SK-N-SH (cell line): ENCODE measurements around the gene CTBP1. TPM values are rescaled to one million over a fixed set of nuclear protein-coding genes. Genes with fewer than 3 reads are reported as not detected.

Source experiments
- CTCF ChIA-PET: fragments of 300-600, 350-600 bp; formaldehyde crosslinking; extraction: SDS; loops from one replicate; lab custom pipeline; 2021; lab: Yijun Ruan, JAX
- POLR2A ChIA-PET: fragments of 350-600 bp; sonication (Branson Sonifier 250); formaldehyde crosslinking; extraction: SDS; loops from one replicate; lab custom pipeline; 2020; ENCODE audit warnings: antibody characterized with exemption, inconsistent platforms; lab: Yijun Ruan, JAX
- DNase-seq: peaks from one replicate; pipeline ENCODE4 v3.0.0; 2012
- H2AFZ ChIP-seq: fragments of 200-600 bp; sonication (generic); 2 replicates; pipeline ENCODE4 v1.8.1; 2016; ENCODE audit warnings: antibody characterized with exemption, mild to moderate bottlenecking, low read depth
- H3F3A ChIP-seq: fragments of 200-600 bp; sonication (generic); replicated peaks from 2 replicates; pipeline ENCODE3; 2016; ENCODE audit warnings: antibody characterized with exemption, mild to moderate bottlenecking; ENCODE audit not compliant: insufficient read depth
- H3K27ac ChIP-seq, 2 experiments: fragments of 200-500 bp in 1 of 2; fragments of 200-600 bp in 1 of 2; sonication (Bioruptor generic) in 1 of 2; sonication (generic), shearing (Covaris generic) in 1 of 2; 2 replicates each; pipeline versions ENCODE4 v1.5.1 to v1.6.1; 2014 to 2016; ENCODE audit warnings: low read depth in 2 of 2, inconsistent platforms in 1 of 2, low read length in 1 of 2, mild to moderate bottlenecking in 1 of 2, mixed read lengths in 1 of 2
- H3K27me3 ChIP-seq: fragments of 200-600 bp; sonication (generic), shearing (Covaris generic); 2 replicates; pipeline ENCODE4 v1.6.1; 2016; ENCODE audit warnings: mixed run types; ENCODE audit not compliant: insufficient read depth
- H3K36me3 ChIP-seq, 2 experiments: fragments of 200-500 bp in 1 of 2; fragments of 200-600 bp in 1 of 2; sonication (Bioruptor generic) in 1 of 2; sonication (generic) in 1 of 2; replicated peaks in 1 of 2; 2 replicates each; pipeline versions ENCODE3 to v1.5.1; 2014 to 2016; ENCODE audit warnings: low read length in 1 of 2, mild to moderate bottlenecking in 1 of 2; ENCODE audit not compliant: insufficient read depth in 2 of 2, control insufficient read depth in 1 of 2
- H3K4me1 ChIP-seq, 2 experiments: fragments of 200-500 bp in 1 of 2; fragments of 200-600 bp in 1 of 2; sonication (Bioruptor generic) in 1 of 2; sonication (generic), shearing (Covaris generic) in 1 of 2; 2 replicates each; pipeline versions ENCODE4 v1.5.1 to v1.6.1; 2014 to 2016; ENCODE audit warnings: low read depth in 1 of 2, low read length in 1 of 2, mixed run types in 1 of 2; ENCODE audit not compliant: insufficient read depth in 2 of 2, control insufficient read depth in 1 of 2
- H3K4me2 ChIP-seq: fragments of 200-600 bp; sonication (generic), shearing (Covaris generic); 2 replicates; pipeline ENCODE4 v1.6.1; 2017; ENCODE audit warnings: mixed run types
- H3K4me3 ChIP-seq, 2 experiments: fragments of 200-500 bp in 1 of 2; fragments of 200-600 bp in 1 of 2; sonication (Bioruptor generic) in 1 of 2; sonication (generic), shearing (Covaris generic) in 1 of 2; 2 replicates each; pipeline versions ENCODE4 v1.5.1 to v1.8.1; 2014 to 2016; ENCODE audit warnings: low read depth in 2 of 2, inconsistent platforms in 1 of 2, low read length in 1 of 2, mild to moderate bottlenecking in 1 of 2, mixed read lengths in 1 of 2, moderate library complexity in 1 of 2
- H3K79me2 ChIP-seq: fragments of 200-600 bp; sonication (generic); 2 replicates; pipeline ENCODE4 v1.8.1; 2017; ENCODE audit warnings: mild to moderate bottlenecking; ENCODE audit not compliant: insufficient read depth
- H3K9ac ChIP-seq: fragments of 200-600 bp; sonication (generic); 2 replicates; pipeline ENCODE4 v1.6.1; 2017; ENCODE audit warnings: mixed run types
- H3K9me2 ChIP-seq: fragments of 200-600 bp; sonication (generic); 2 replicates; pipeline ENCODE4 v1.6.1; 2017; ENCODE audit warnings: mixed run types
- H3K9me3 ChIP-seq: fragments of 200-600 bp; sonication (generic); 2 replicates; pipeline ENCODE4 v1.6.1; 2017; ENCODE audit warnings: mixed run types, mild to moderate bottlenecking, moderate library complexity
- H4K20me1 ChIP-seq: fragments of 200-600 bp; sonication (generic); 2 replicates; pipeline ENCODE4 v1.6.1; 2017; ENCODE audit warnings: mild to moderate bottlenecking, mixed run types; ENCODE audit not compliant: insufficient read depth
- CHD2 ChIP-seq: fragments of 150-350 bp; IDR thresholded peaks from 2 replicates; pipeline ENCODE4 v1.6.1; 2018; ENCODE audit warnings: low read length; ENCODE audit not compliant: partially characterized antibody
- CTCF ChIP-seq: fragments of 200-600 bp; sonication (generic); IDR thresholded peaks from 2 replicates; pipeline ENCODE4 v1.6.1; 2017; ENCODE audit warnings: antibody characterized with exemption, mild to moderate bottlenecking, moderate library complexity
- EP300 ChIP-seq, 2 experiments: IDR thresholded peaks; 2 replicates each; pipeline versions ENCODE4 v1.4.0 to v1.6.1; 2012; ENCODE audit warnings: borderline replicate concordance in 1 of 2, low read depth in 1 of 2, low read length in 1 of 2
- EZH2phosphoT487 ChIP-seq: fragments of 200-600 bp; sonication (generic); IDR thresholded peaks from 2 replicates; pipeline ENCODE4 v1.6.1; 2017; ENCODE audit warnings: low read depth, mixed run types, mild to moderate bottlenecking, antibody characterized with exemption, moderate library complexity, borderline replicate concordance
- GATA2 ChIP-seq: sonication (generic); formaldehyde crosslinking; IDR thresholded peaks from 2 replicates; pipeline ENCODE4 v1.5.0; 2020; ENCODE audit warnings: mild to moderate bottlenecking, missing genetic modification reagents
- JUND ChIP-seq: IDR thresholded peaks from 2 replicates; pipeline ENCODE4 v1.4.0; 2012
- MAX ChIP-seq: IDR thresholded peaks from 2 replicates; pipeline ENCODE4 v1.4.0; 2012; ENCODE audit warnings: low read depth
- MEF2A ChIP-seq: IDR thresholded peaks from 2 replicates; pipeline ENCODE4 v1.4.0; 2012; ENCODE audit warnings: low read depth, borderline replicate concordance
- MXI1 ChIP-seq: IDR thresholded peaks from 2 replicates; pipeline ENCODE4 v1.6.1; 2012; ENCODE audit warnings: mild to moderate bottlenecking, low read depth, low read length, improper control_type of control experiment
- NFIC ChIP-seq: IDR thresholded peaks from 2 replicates; pipeline ENCODE4 v1.4.0; 2012; ENCODE audit warnings: borderline replicate concordance
- NRF1 ChIP-seq: IDR thresholded peaks from 2 replicates; pipeline ENCODE4 v1.6.1; 2012; ENCODE audit warnings: low read depth, mild to moderate bottlenecking, low read length
- RAD21 ChIP-seq: IDR thresholded peaks from 2 replicates; pipeline ENCODE4 v1.6.1; 2012; ENCODE audit warnings: mild to moderate bottlenecking, low read length
- REST ChIP-seq: IDR thresholded peaks from 2 replicates; pipeline ENCODE4 v1.6.1; 2012; ENCODE audit warnings: mild to moderate bottlenecking, low read depth, low read length, moderate library complexity
- RXRA ChIP-seq: IDR thresholded peaks from 2 replicates; pipeline ENCODE4 v1.4.0; 2012; ENCODE audit warnings: low read depth, mild to moderate bottlenecking, borderline replicate concordance
- SIN3A ChIP-seq: IDR thresholded peaks from 2 replicates; pipeline ENCODE4 v1.6.1; 2012; ENCODE audit warnings: low read depth, mild to moderate bottlenecking, low read length, moderate library complexity, borderline replicate concordance
- SMC3 ChIP-seq: IDR thresholded peaks from 2 replicates; pipeline ENCODE4 v1.6.1; 2012; ENCODE audit warnings: low read depth, low read length, improper control_type of control experiment
- TCF12 ChIP-seq: IDR thresholded peaks from 2 replicates; pipeline ENCODE4 v1.4.0; 2012
- TEAD4 ChIP-seq: IDR thresholded peaks from 2 replicates; pipeline ENCODE4 v1.4.0; 2012; ENCODE audit warnings: mild to moderate bottlenecking, borderline replicate concordance; ENCODE audit not compliant: insufficient read depth
- USF1 ChIP-seq: IDR thresholded peaks from 2 replicates; pipeline ENCODE4 v1.4.0; 2012; ENCODE audit warnings: low read depth, borderline replicate concordance
- WGBS: methylation state at CpG from one replicate; pipeline ENCODE4 v1.1.6; 2017; ENCODE audit warnings: low lambda C conversion rate; 5-methylcytosine and 5-hydroxymethylcytosine counted together
- polyA plus RNA-seq, 3 experiments: library from polyadenylated mRNA; depleted of rRNA; stranded (reverse); fragments of >200 nt; gene quantifications; 2 replicates each; pipeline ENCODE4 v1.2.3, GENCODE V29; 2012

The CTBP1 gene
- polyA plus RNA-seq, 1 of the 3 experiments (the other 2 are of a cell fraction): 183 TPM

GRCh38 chr4:1264942-1265341, 16.0 kb upstream of the CTBP1 start:
- H3K4me3 ChIP-seq: no peak overlapping the region
- H2AFZ ChIP-seq: no peak overlapping the region
- POLR2A ChIA-PET: no interaction called here
- no peak overlapping the region for H3K4me2 ChIP-seq
- no peaks in the 10 kb centered on the region for H3K27me3 ChIP-seq
- H3K9me3 ChIP-seq: peaks cover 5% of the 10 kb centered on the region; the same call in 1 of the 2 replicates
- CTCF ChIA-PET: interaction anchor here (0.7 to 1.7 kb wide), 3 partner anchors 16 to 134 kb away, joined by 3 to 5 read pairs (median 4); partner anchors contain the start of gene CTBP1
- no peaks in the 10 kb centered on the region for H3F3A ChIP-seq
- DNase-seq: no peak
- TF ChIP-seq TEAD4 (no peak), EP300 (IDR thresholded peaks at IDR 0.05; ENCODE audit: borderline replicate concordance in 1 of 2, low read depth in 1 of 2, low read length in 1 of 2) (no peak), SMC3 (no peak), REST (no peak), RXRA (no peak), TCF12 (no peak), NRF1 (no peak), MAX (no peak), JUND (no peak), MXI1 (no peak)
- H3K4me1 ChIP-seq: no peaks in the 10 kb centered on the region
- H3K27ac ChIP-seq: no peak overlapping the region
- no peaks in the 10 kb centered on the region for H3K79me2 ChIP-seq
- no peaks in the 10 kb centered on the region for H4K20me1 ChIP-seq
- H3K36me3 ChIP-seq: no peaks in the 10 kb centered on the region
- no peak overlapping the region for H3K9ac ChIP-seq
- no peaks in the 10 kb centered on the region for H3K9me2 ChIP-seq
- 78% methylated on average over 3 of the region's 3 CpGs for WGBS

- Histone ChIP-seq H2AFZ (no peak overlapping the region), H3K27me3 (no peaks in the 10 kb centered on the region), H3K36me3 (no peaks in the 10 kb centered on the region), H3K27ac (no peak overlapping the region), H3K4me1 (no peaks in the 10 kb centered on the region), H4K20me1 (no peaks in the 10 kb centered on the region), H3K9ac (no peak overlapping the region), H3K9me3 (no peaks in the 10 kb centered on the region), H3K79me2 (no peaks in the 10 kb centered on the region), H3F3A (no peaks in the 10 kb centered on the region), H3K4me2 (no peak overlapping the region), H3K4me3 (no peak overlapping the region), H3K9me2 (no peaks in the 10 kb centered on the region)
- 69% methylated on average over 21 of the region's 21 CpGs for WGBS
- no peak for TF ChIP-seq CTCF
- TF ChIP-seq TEAD4: no peak
- no peak for TF ChIP-seq JUND
- no peak for TF ChIP-seq SIN3A
- no peak for TF ChIP-seq MEF2A
- TF ChIP-seq RAD21: no peak
- TF ChIP-seq MAX: no peak
- no peak for TF ChIP-seq NFIC
- TF ChIP-seq GATA2 (CRISPR knock-in tag): no peak
- no peak for TF ChIP-seq CHD2
- TF ChIP-seq USF1: no peak
- no peak for TF ChIP-seq EZH2phosphoT487
- ChIA-PET POLR2A (interaction anchor here (0.6 kb wide), 1 partner anchor 128 kb away, joined by 4 read pairs; no protein-coding TSS in a partner anchor), CTCF (no interaction called here)
- DNase-seq: no peak
These were observed 12.4 kb upstream of the CTBP1 start for GRCh38 chr4:1261107-1261928.
